NCI-H748 treated with DMSO at 0.1 percent for 48 hours (cell line): ENCODE measurements around the gene CDAN1.

Source experiments
- DNase-seq: peaks from one replicate; lab custom pipeline; 2025; lab: John Stamatoyannopoulos, UW

CDAN1 gene

GRCh38 chr15:42735382-42736165 is 1.4 kb downstream of the CDAN1 start:
- DNase-seq = no peak

- no peak for DNase-seq
Observed at GRCh38 chr15:42734076-42734672, 2.8 kb downstream of the CDAN1 start.

GRCh38 chr15:42733027-42733426 is 3.9 kb downstream of the CDAN1 start:
- DNase-seq = no peak

- no peak for DNase-seq
Observed at GRCh38 chr15:42732095-42732827, 4.7 kb downstream of the CDAN1 start.

GRCh38 chr15:42731461-42731860 is 5.5 kb downstream of the CDAN1 start:
- DNase-seq = no peak

- no peak for DNase-seq
Observed at GRCh38 chr15:42730536-42730935, 6.4 kb downstream of the CDAN1 start.

GRCh38 chr15:42730135-42730534 is 6.8 kb downstream of the CDAN1 start:
- no peak for DNase-seq

- DNase-seq = no peak
Observed at GRCh38 chr15:42729409-42729808, 7.5 kb downstream of the CDAN1 start.

- no peak for DNase-seq
Observed at GRCh38 chr15:42728972-42729371, 8.0 kb downstream of the CDAN1 start.

GRCh38 chr15:42728560-42728959 is 8.4 kb downstream of the CDAN1 start:
- no peak for DNase-seq

GRCh38 chr15:42727750-42728381 is 9.1 kb downstream of the CDAN1 start:
- no peak for DNase-seq

GRCh38 chr15:42726114-42726513 is 10.8 kb downstream of the CDAN1 start:
- DNase-seq = no peak

GRCh38 chr15:42725331-42725903 is 11.5 kb downstream of the CDAN1 start:
- DNase-seq = no peak

GRCh38 chr15:42724276-42724675 is 12.7 kb downstream of the CDAN1 start:
- DNase-seq = no peak

- DNase-seq = no peak
Observed at GRCh38 chr15:42723068-42723467, 13.9 kb downstream of the CDAN1 start.

GRCh38 chr15:42721916-42722315 is 15.0 kb downstream of the CDAN1 start:
- DNase-seq = no peak

- no peak for DNase-seq
Observed at GRCh38 chr15:42721016-42721415, 15.9 kb downstream of the CDAN1 start.

GRCh38 chr15:42720071-42720470 is 16.9 kb downstream of the CDAN1 start:
- DNase-seq = no peak

GRCh38 chr15:42719043-42719442 is 17.9 kb downstream of the CDAN1 start:
- no peak for DNase-seq

- DNase-seq = no peak
Observed at GRCh38 chr15:42716626-42717025, 20.3 kb downstream of the CDAN1 start.

GRCh38 chr15:42716125-42716524 is 20.8 kb downstream of the CDAN1 start:
- DNase-seq = no peak

GRCh38 chr15:42712584-42712983 is 24.3 kb downstream of the CDAN1 start:
- no peak for DNase-seq
